GM12801 (cell line): ENCODE measurements around the gene KRT33A.
"Not testable (repeated sequence)": the region's sequence is repeated elsewhere in the genome, so short reads cannot be mapped to it uniquely, and the experiment has no call there.

Experiments used
- CTCF ChIP-seq: IDR thresholded peaks from one replicate; pipeline ENCODE4 v1.5.1; 2011; ENCODE audit warnings: control low read depth; ENCODE audit not compliant: insufficient read length; ENCODE audit errors: extremely low read depth

Gene KRT33A

GRCh38 chr17:41392278-41392677, 41.6 kb upstream of the KRT33A start:
- TF ChIP-seq CTCF, result no peak

- no peak for TF ChIP-seq CTCF
Measured at GRCh38 chr17:41391535-41391934, 40.9 kb upstream of the KRT33A start.

GRCh38 chr17:41390411-41390938, 39.8 kb upstream of the KRT33A start:
- TF ChIP-seq CTCF, result no peak

- TF ChIP-seq CTCF, result no peak
Measured at GRCh38 chr17:41387670-41388069, 37.0 kb upstream of the KRT33A start.

DNA sequence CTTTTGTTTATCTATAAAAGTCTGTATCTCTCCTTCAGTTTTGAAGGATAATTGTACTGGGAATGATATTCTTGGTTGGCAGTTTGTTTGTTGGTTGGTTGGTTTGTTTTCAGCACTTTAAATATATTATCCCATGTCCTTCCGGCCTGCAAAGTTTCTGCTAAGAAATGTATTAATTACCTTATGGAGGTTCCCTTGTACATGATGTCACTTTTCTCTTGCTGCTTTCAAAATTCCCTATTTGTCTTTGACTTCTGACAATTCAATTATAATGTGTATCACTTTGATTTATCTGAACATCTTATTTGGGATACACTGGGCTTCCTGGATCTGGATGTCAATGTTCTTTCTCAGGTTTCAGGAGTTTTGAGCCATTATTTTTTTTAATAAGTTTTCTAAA, 35.6 kb upstream of the KRT33A start:
- TF ChIP-seq CTCF, result no peak

- TF ChIP-seq CTCF, result no peak
Measured at GRCh38 chr17:41383690-41384089, 33.1 kb upstream of the KRT33A start.

DNA sequence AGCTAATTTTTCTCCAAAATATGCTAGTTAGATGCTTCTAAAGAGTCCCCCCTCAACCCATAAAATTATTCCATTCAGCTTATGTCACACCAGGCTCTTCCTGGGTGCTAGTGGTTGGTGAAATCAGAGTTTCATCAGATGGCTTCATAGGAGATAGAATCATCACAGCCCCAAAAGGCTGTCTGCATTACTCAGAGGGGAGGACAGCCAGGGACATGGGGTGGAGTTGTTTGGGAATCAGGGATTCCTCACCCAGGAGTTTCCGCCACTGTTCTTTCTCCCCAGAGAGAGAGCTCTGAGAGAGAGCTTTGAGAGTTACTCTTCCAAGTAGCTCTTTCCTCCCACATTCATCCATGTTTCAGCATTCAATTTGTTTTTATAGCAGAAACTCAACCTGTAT, 31.8 kb upstream of the KRT33A start:
- no peak for TF ChIP-seq CTCF

GRCh38 chr17:41381943-41382342, 31.3 kb upstream of the KRT33A start, which contains the start of gene KRT34:
Gene KRT34 (minus strand): TSS chr17:41382306. CDS start chr17:41382246, 60 bp downstream.
- not testable (repeated sequence) for TF ChIP-seq CTCF
